Measurements from ENCODE around the gene ATP6V0E2. TPM values are rescaled to one million over a fixed set of nuclear protein-coding genes. Genes with fewer than 3 reads are reported as not detected.

Gene ATP6V0E2
- total RNA-seq, 4 donors from 2014 or later = 1.9 to 56.7 (median 28.4) TPM

- 74% methylated on average over 16 of the region's 19 CpGs; no CpG with 5 or more reads in 1 of the 2 donors for WGBS, 2 donors (ENCODE audit: low coverage in 1 of 2)
- Histone ChIP-seq H3K36me3 (no peaks in the 10 kb centered on the region), H3K9me3 (no peaks in the 10 kb centered on the region), H3K27ac (no peak overlapping the region), H3K27me3 (no peaks in the 10 kb centered on the region), H3K4me1 (peaks cover 0 to 7% (median 4%) of the 10 kb centered on the region in 4 donors), H3K4me3 (no peak overlapping the region)
- in situ Hi-C loops (cut with MboI; ENCODE audit: low pct_ligation_motif_present in 1 of 4, low pct_unique_long_range_greater_than_20kb in 1 of 4, low sequenced_read_pairs in 3 of 4) = no loop called here
- TF ChIP-seq CTCF (IDR thresholded peaks at IDR 0.05) (no peak), POLR2AphosphoS5 (IDR thresholded peaks at IDR 0.05) (no peak), EP300 (IDR thresholded peaks at IDR 0.05; ENCODE audit: low read depth) (no peak), POLR2A (IDR thresholded peaks at IDR 0.05) (no peak)
- DNase-seq = no peak
- intact Hi-C loops (cut with DNase I; ENCODE audit: low total_unique reads) = no loop called here
Observed at GRCh38 chr7:149825567-149826343, 48.0 kb upstream of the ATP6V0E2 start.

GRCh38 chr7:149826344-149827088 is 47.3 kb upstream of the ATP6V0E2 start:
- no peaks in the 10 kb centered on the region for H3K36me3 ChIP-seq
- in situ Hi-C loops (cut with MboI; ENCODE audit: low pct_ligation_motif_present in 1 of 4, low pct_unique_long_range_greater_than_20kb in 1 of 4, low sequenced_read_pairs in 3 of 4) (no loop called here), intact Hi-C loops (cut with DNase I; ENCODE audit: low total_unique reads) (no loop called here)
- 75% methylated on average over 8 of the region's 12 CpGs; no CpG with 5 or more reads in 1 of the 2 donors for WGBS, 2 donors (ENCODE audit: low coverage in 1 of 2)
- no peak overlapping the region for H3K27ac ChIP-seq
- H3K4me3 ChIP-seq = no peak overlapping the region
- no peak for DNase-seq
- TF ChIP-seq CTCF (IDR thresholded peaks at IDR 0.05) (no peak), POLR2A (IDR thresholded peaks at IDR 0.05) (no peak), EP300 (IDR thresholded peaks at IDR 0.05; ENCODE audit: low read depth) (no peak), POLR2AphosphoS5 (IDR thresholded peaks at IDR 0.05) (no peak)
- H3K4me1 ChIP-seq = peaks cover 0 to 4% (median under 1%) of the 10 kb centered on the region in 4 donors
- H3K27me3 ChIP-seq = peaks cover 1% of the 10 kb centered on the region
- no peaks in the 10 kb centered on the region for H3K9me3 ChIP-seq

- WGBS, 2 donors (ENCODE audit: low coverage in 1 of 2) = 71% methylated on average over 23 of the region's 23 CpGs; no CpG with 5 or more reads in 1 of the 2 donors
- Histone ChIP-seq H3K27me3 (peaks cover 5% of the 10 kb centered on the region), H3K9me3 (no peaks in the 10 kb centered on the region), H3K4me1 (no peaks in the 10 kb centered on the region), H3K27ac (no peak overlapping the region), H3K4me3 (no peak overlapping the region), H3K36me3 (no peaks in the 10 kb centered on the region)
- in situ Hi-C loops (cut with MboI; ENCODE audit: low pct_ligation_motif_present in 1 of 4, low pct_unique_long_range_greater_than_20kb in 1 of 4, low sequenced_read_pairs in 3 of 4) (no loop called here), intact Hi-C loops (cut with DNase I; ENCODE audit: low total_unique reads) (no loop called here)
- TF ChIP-seq POLR2A (IDR thresholded peaks at IDR 0.05) = no peak
- no peak for TF ChIP-seq POLR2AphosphoS5 (IDR thresholded peaks at IDR 0.05)
- no peak for TF ChIP-seq EP300 (IDR thresholded peaks at IDR 0.05; ENCODE audit: low read depth)
- no peak for TF ChIP-seq CTCF (IDR thresholded peaks at IDR 0.05)
- DNase-seq = no peak
Observed at GRCh38 chr7:149827089-149827981, 46.4 kb upstream of the ATP6V0E2 start.

Measured in transverse colon (tissue), 4 donors.